Osteoblast (primary cell): ENCODE results near the gene MMS22L. TPM values are rescaled to one million over a fixed set of nuclear protein-coding genes. Genes with fewer than 3 reads are reported as not detected.

ENCODE experiments used
- DNase-seq: peaks from one replicate; pipeline ENCODE4 v3.0.0; 2011; ENCODE audit warnings: low spot score, mixed read lengths; ENCODE audit not compliant: insufficient read length; ENCODE audit errors: missing footprints
- H2AFZ ChIP-seq: 2 replicates; pipeline ENCODE4 v1.6.0; 2011; ENCODE audit warnings: mild to moderate bottlenecking, low read length
- H3K27ac ChIP-seq: 2 replicates; pipeline ENCODE4 v1.5.1; 2011; ENCODE audit warnings: mild to moderate bottlenecking, low read depth, low read length, moderate library complexity
- H3K27me3 ChIP-seq: 2 replicates; pipeline ENCODE4 v1.6.0; 2012; ENCODE audit warnings: mild to moderate bottlenecking, control low read depth, inconsistent platforms, low read length, moderate library complexity; ENCODE audit not compliant: insufficient read depth
- H3K36me3 ChIP-seq: 2 replicates; pipeline ENCODE4 v1.5.1; 2011; ENCODE audit warnings: mild to moderate bottlenecking, low read length, control low read depth, moderate library complexity; ENCODE audit not compliant: insufficient read depth
- H3K4me1 ChIP-seq: 2 replicates; pipeline ENCODE4 v1.5.1; 2011; ENCODE audit warnings: mild to moderate bottlenecking, low read length, control low read depth, moderate library complexity; ENCODE audit not compliant: insufficient read depth
- H3K4me2 ChIP-seq: 2 replicates; pipeline ENCODE4 v1.6.0; 2011; ENCODE audit warnings: mild to moderate bottlenecking, low read length; ENCODE audit not compliant: insufficient read depth
- H3K4me3 ChIP-seq: fragments of 200-600 bp; sonication (generic); 3 replicates; pipeline ENCODE4 v1.5.1; 2012; ENCODE audit warnings: mild to moderate bottlenecking, low read length, inconsistent platforms; ENCODE audit not compliant: insufficient read depth
- H3K79me2 ChIP-seq: 2 replicates; pipeline ENCODE4 v1.6.0; 2012; ENCODE audit warnings: mild to moderate bottlenecking, low read length, control low read depth, inconsistent platforms; ENCODE audit not compliant: insufficient read depth
- H3K9me3 ChIP-seq: 2 replicates; pipeline ENCODE4 v1.5.1; 2011; ENCODE audit warnings: low read depth, low read length, control low read depth
- H4K20me1 ChIP-seq: 2 replicates; pipeline ENCODE4 v1.6.0; 2012; ENCODE audit warnings: mild to moderate bottlenecking, low read length, control low read depth; ENCODE audit not compliant: insufficient read depth
- CTCF ChIP-seq: IDR thresholded peaks from 2 replicates; pipeline ENCODE4 v1.5.1; 2011; ENCODE audit warnings: mild to moderate bottlenecking, low read depth, low read length, moderate library complexity; ENCODE audit errors: extremely low read depth
- total RNA-seq: library from RNA; depleted of rRNA; stranded (reverse); fragments of >200 nt; gene quantifications from 2 replicates; pipeline ENCODE4 v1.2.3, GENCODE V29; 2012

The MMS22L gene
- total RNA-seq, 1 donor = 11.9 TPM

- H3K27me3 ChIP-seq = no peaks in the 10 kb centered on the region
- no peak overlapping the region for H3K27ac ChIP-seq
- no peaks in the 10 kb centered on the region for H3K79me2 ChIP-seq
- H3K4me2 ChIP-seq = no peak overlapping the region
- H2AFZ ChIP-seq = no peak overlapping the region
- H3K4me1 ChIP-seq = no peaks in the 10 kb centered on the region
- H3K9me3 ChIP-seq = no peaks in the 10 kb centered on the region
- no peak for TF ChIP-seq CTCF
- H3K4me3 ChIP-seq = no peak overlapping the region
- H4K20me1 ChIP-seq = no peaks in the 10 kb centered on the region
- no peak for DNase-seq
- H3K36me3 ChIP-seq = no peaks in the 10 kb centered on the region
Measured at GRCh38 chr6:97111243-97111642, 171.8 kb downstream of the MMS22L start.

- TF ChIP-seq CTCF = no peak
- DNase-seq = no peak
- H2AFZ ChIP-seq = no peak overlapping the region
- no peaks in the 10 kb centered on the region for H3K27me3 ChIP-seq
- H3K4me3 ChIP-seq = no peak overlapping the region
- no peaks in the 10 kb centered on the region for H3K9me3 ChIP-seq
- H4K20me1 ChIP-seq = no peaks in the 10 kb centered on the region
- H3K36me3 ChIP-seq = no peaks in the 10 kb centered on the region
- no peaks in the 10 kb centered on the region for H3K4me1 ChIP-seq
- H3K27ac ChIP-seq = no peak overlapping the region
- no peak overlapping the region for H3K4me2 ChIP-seq
- H3K79me2 ChIP-seq = no peaks in the 10 kb centered on the region
Measured at GRCh38 chr6:97110626-97111025, 172.4 kb downstream of the MMS22L start.

GRCh38 chr6:97110149-97110548 is 172.9 kb downstream of the MMS22L start:
- no peak overlapping the region for H3K4me2 ChIP-seq
- no peaks in the 10 kb centered on the region for H3K4me1 ChIP-seq
- H2AFZ ChIP-seq = no peak overlapping the region
- no peak for TF ChIP-seq CTCF
- no peaks in the 10 kb centered on the region for H4K20me1 ChIP-seq
- no peak overlapping the region for H3K27ac ChIP-seq
- no peaks in the 10 kb centered on the region for H3K79me2 ChIP-seq
- no peak overlapping the region for H3K4me3 ChIP-seq
- no peaks in the 10 kb centered on the region for H3K9me3 ChIP-seq
- no peak for DNase-seq
- H3K27me3 ChIP-seq = no peaks in the 10 kb centered on the region
- H3K36me3 ChIP-seq = no peaks in the 10 kb centered on the region

GRCh38 chr6:97109444-97109843 is 173.6 kb downstream of the MMS22L start:
- H3K9me3 ChIP-seq = no peaks in the 10 kb centered on the region
- no peaks in the 10 kb centered on the region for H4K20me1 ChIP-seq
- no peak for TF ChIP-seq CTCF
- no peak overlapping the region for H3K4me2 ChIP-seq
- H3K27ac ChIP-seq = no peak overlapping the region
- H2AFZ ChIP-seq = no peak overlapping the region
- H3K36me3 ChIP-seq = no peaks in the 10 kb centered on the region
- no peak overlapping the region for H3K4me3 ChIP-seq
- no peak for DNase-seq
- no peaks in the 10 kb centered on the region for H3K4me1 ChIP-seq
- H3K27me3 ChIP-seq = no peaks in the 10 kb centered on the region
- no peaks in the 10 kb centered on the region for H3K79me2 ChIP-seq
